ENCODE data around the gene THSD7B.

Gene THSD7B

DNA sequence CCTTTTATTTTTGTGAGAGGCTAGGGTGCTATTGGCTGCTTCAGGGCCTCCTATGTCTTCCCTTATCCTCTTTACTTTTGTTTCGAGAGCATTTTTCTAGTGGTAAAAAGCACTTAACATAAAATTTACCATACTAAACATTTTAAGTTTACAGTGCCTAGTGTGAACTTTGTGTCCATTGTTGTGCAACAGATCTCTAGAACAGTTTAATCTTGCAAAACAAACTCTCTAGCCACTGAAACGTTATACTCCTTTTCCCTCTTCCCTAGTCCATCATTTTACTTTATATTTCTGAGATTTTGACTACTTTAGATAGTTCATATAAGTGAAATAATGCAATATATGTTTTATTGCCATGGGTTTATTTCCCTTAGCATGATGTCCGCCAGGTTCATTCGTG lies 580.6 kb downstream of the THSD7B start:
- no peaks in the 10 kb centered on the region for H3K27me3 ChIP-seq (ENCODE audit: control insufficient read depth, low read length)
- no peaks in the 10 kb centered on the region for H3K36me3 ChIP-seq (ENCODE audit: control insufficient read depth, low read length)
- no peaks in the 10 kb centered on the region for H3K4me1 ChIP-seq (ENCODE audit: control insufficient read depth, low read length)
- no peaks in the 10 kb centered on the region for H3K9me3 ChIP-seq (ENCODE audit: control insufficient read depth, insufficient read depth, low read length)
- no peaks in the 10 kb centered on the region for H3F3A ChIP-seq (ENCODE audit: control insufficient read depth, insufficient read depth)
- no peak for TF ChIP-seq EZH2phosphoT487 (IDR thresholded peaks at IDR 0.05; ENCODE audit: borderline replicate concordance, low read length)
- TF ChIP-seq, protein P1, sequence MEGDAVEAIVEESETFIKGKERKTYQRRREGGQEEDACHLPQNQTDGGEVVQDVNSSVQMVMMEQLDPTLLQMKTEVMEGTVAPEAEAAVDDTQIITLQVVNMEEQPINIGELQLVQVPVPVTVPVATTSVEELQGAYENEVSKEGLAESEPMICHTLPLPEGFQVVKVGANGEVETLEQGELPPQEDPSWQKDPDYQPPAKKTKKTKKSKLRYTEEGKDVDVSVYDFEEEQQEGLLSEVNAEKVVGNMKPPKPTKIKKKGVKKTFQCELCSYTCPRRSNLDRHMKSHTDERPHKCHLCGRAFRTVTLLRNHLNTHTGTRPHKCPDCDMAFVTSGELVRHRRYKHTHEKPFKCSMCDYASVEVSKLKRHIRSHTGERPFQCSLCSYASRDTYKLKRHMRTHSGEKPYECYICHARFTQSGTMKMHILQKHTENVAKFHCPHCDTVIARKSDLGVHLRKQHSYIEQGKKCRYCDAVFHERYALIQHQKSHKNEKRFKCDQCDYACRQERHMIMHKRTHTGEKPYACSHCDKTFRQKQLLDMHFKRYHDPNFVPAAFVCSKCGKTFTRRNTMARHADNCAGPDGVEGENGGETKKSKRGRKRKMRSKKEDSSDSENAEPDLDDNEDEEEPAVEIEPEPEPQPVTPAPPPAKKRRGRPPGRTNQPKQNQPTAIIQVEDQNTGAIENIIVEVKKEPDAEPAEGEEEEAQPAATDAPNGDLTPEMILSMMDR (IDR thresholded peaks at IDR 0.05; ENCODE audit: low read depth, low read length, poor library complexity, severe bottlenecking) = no peak
- H3K79me2 ChIP-seq (ENCODE audit: control insufficient read depth, low read length) = no peaks in the 10 kb centered on the region
- no peak overlapping the region for H3K4me2 ChIP-seq (ENCODE audit: low read length)
- H4K20me1 ChIP-seq (ENCODE audit: control insufficient read depth, insufficient read depth, low read depth, low read length) = no peaks in the 10 kb centered on the region
- no peaks in the 10 kb centered on the region for H3K9me2 ChIP-seq (replicated peaks; ENCODE audit: control insufficient read depth, low read length)
- H3K4me3 ChIP-seq (ENCODE audit: low read length) = no peak overlapping the region
- no peak overlapping the region for H3K27ac ChIP-seq (ENCODE audit: low read depth, low read length)

DNA sequence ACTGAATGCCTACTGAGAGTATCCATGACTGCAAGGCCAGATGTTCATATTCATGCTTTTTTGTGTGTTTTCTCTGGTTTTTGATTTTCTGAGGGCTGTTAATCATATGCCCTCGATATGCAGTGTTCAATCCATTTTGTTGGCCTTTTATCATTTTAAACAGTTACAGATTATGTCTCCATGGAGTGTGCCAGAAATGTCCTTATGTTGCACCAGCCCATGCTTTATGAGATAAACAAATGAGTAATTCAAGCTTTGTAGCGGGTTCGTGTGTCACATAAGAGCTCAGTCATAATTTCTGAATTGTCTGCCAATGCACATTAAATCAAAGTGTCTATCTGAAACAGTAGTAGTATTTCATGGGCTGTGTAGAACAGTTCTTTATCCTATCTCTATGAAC lies 583.0 kb downstream of the THSD7B start:
- Histone ChIP-seq H3K9me2 (replicated peaks; ENCODE audit: control insufficient read depth, low read length) (no peaks in the 10 kb centered on the region), H3K4me3 (ENCODE audit: low read length) (no peak overlapping the region), H3K36me3 (ENCODE audit: control insufficient read depth, low read length) (no peaks in the 10 kb centered on the region), H4K20me1 (ENCODE audit: control insufficient read depth, insufficient read depth, low read depth, low read length) (no peaks in the 10 kb centered on the region), H3F3A (ENCODE audit: control insufficient read depth, insufficient read depth) (no peaks in the 10 kb centered on the region), H3K27me3 (ENCODE audit: control insufficient read depth, low read length) (no peaks in the 10 kb centered on the region), H3K4me1 (ENCODE audit: control insufficient read depth, low read length) (no peaks in the 10 kb centered on the region), H3K27ac (ENCODE audit: low read depth, low read length) (no peak overlapping the region), H3K9me3 (ENCODE audit: control insufficient read depth, insufficient read depth, low read length) (no peaks in the 10 kb centered on the region), H3K4me2 (ENCODE audit: low read length) (no peak overlapping the region), H3K79me2 (ENCODE audit: control insufficient read depth, low read length) (no peaks in the 10 kb centered on the region)
- no peak for TF ChIP-seq EZH2phosphoT487 (IDR thresholded peaks at IDR 0.05; ENCODE audit: borderline replicate concordance, low read length)
- TF ChIP-seq, protein P1 (IDR thresholded peaks at IDR 0.05; ENCODE audit: low read depth, low read length, poor library complexity, severe bottlenecking) = no peak

DNA sequence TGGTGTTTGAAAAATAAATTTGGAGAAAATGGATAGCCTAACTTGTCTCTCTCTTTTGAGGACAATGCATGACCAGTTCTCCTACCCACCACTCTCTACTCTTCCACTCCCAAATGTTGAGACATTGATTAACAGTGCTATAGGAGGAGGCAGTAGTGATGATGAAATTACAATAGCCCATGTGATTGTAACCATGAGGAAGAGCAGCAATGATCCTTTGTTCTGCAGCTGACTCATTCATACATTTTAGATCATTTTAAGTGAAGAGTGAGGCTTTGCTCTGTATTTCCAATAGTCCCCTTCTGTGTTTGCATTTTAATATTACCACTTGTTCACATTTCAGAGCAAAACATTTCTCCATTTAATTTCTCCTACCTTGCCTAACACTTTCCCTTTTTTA lies 592.3 kb downstream of the THSD7B start:
- no peaks in the 10 kb centered on the region for H3K36me3 ChIP-seq (ENCODE audit: control insufficient read depth, low read length)
- no peak for TF ChIP-seq EZH2phosphoT487 (IDR thresholded peaks at IDR 0.05; ENCODE audit: borderline replicate concordance, low read length)
- TF ChIP-seq, protein P1 (IDR thresholded peaks at IDR 0.05; ENCODE audit: low read depth, low read length, poor library complexity, severe bottlenecking) = no peak
- no peaks in the 10 kb centered on the region for H3K9me2 ChIP-seq (replicated peaks; ENCODE audit: control insufficient read depth, low read length)
- no peak overlapping the region for H3K27ac ChIP-seq (ENCODE audit: low read depth, low read length)
- H3K9me3 ChIP-seq (ENCODE audit: control insufficient read depth, insufficient read depth, low read length) = no peaks in the 10 kb centered on the region
- no peak overlapping the region for H3K4me3 ChIP-seq (ENCODE audit: low read length)
- no peaks in the 10 kb centered on the region for H4K20me1 ChIP-seq (ENCODE audit: control insufficient read depth, insufficient read depth, low read depth, low read length)
- no peaks in the 10 kb centered on the region for H3K79me2 ChIP-seq (ENCODE audit: control insufficient read depth, low read length)
- no peak overlapping the region for H3K4me2 ChIP-seq (ENCODE audit: low read length)
- H3F3A ChIP-seq (ENCODE audit: control insufficient read depth, insufficient read depth) = no peaks in the 10 kb centered on the region
- H3K4me1 ChIP-seq (ENCODE audit: control insufficient read depth, low read length) = no peaks in the 10 kb centered on the region
- no peaks in the 10 kb centered on the region for H3K27me3 ChIP-seq (ENCODE audit: control insufficient read depth, low read length)

DNA sequence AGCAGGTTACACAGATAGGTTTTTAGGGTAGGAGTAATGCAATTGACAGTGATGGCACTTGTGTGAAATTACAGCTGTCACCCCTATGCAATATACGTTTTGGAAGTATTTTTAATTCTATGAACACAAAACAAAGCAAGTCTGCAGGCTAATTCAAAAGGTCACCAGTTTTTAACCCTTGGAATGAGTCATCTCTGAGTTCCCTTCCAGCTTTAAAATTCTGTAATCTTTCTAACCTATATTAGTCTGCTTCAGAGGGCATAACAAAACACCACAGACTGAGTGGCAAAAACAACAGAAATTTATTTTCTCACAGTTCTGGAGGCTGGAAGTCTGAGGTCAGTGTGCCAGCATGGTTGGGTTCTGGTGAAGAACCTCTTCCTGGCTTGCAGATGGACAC lies 602.0 kb downstream of the THSD7B start:
- Histone ChIP-seq H3K36me3 (ENCODE audit: control insufficient read depth, low read length) (no peaks in the 10 kb centered on the region), H3K4me1 (ENCODE audit: control insufficient read depth, low read length) (no peaks in the 10 kb centered on the region), H3F3A (ENCODE audit: control insufficient read depth, insufficient read depth) (no peaks in the 10 kb centered on the region), H3K9me2 (replicated peaks; ENCODE audit: control insufficient read depth, low read length) (no peaks in the 10 kb centered on the region), H3K27me3 (ENCODE audit: control insufficient read depth, low read length) (no peaks in the 10 kb centered on the region), H3K79me2 (ENCODE audit: control insufficient read depth, low read length) (no peaks in the 10 kb centered on the region), H4K20me1 (ENCODE audit: control insufficient read depth, insufficient read depth, low read depth, low read length) (no peaks in the 10 kb centered on the region), H3K4me3 (ENCODE audit: low read length) (no peak overlapping the region), H3K9me3 (ENCODE audit: control insufficient read depth, insufficient read depth, low read length) (no peaks in the 10 kb centered on the region), H3K27ac (ENCODE audit: low read depth, low read length) (no peak overlapping the region), H3K4me2 (ENCODE audit: low read length) (no peak overlapping the region)
- no peak for TF ChIP-seq EZH2phosphoT487 (IDR thresholded peaks at IDR 0.05; ENCODE audit: borderline replicate concordance, low read length)
- TF ChIP-seq, protein P1 (IDR thresholded peaks at IDR 0.05; ENCODE audit: low read depth, low read length, poor library complexity, severe bottlenecking) = no peak

Measured in DOHH2 (cell line).